Measurements from ENCODE around the gene KRT13.
A peak's percentile ranks its signal among the peaks of the same experiment; 100 is the strongest.
"Not testable (repeated sequence)": the region's sequence is repeated elsewhere in the genome, so short reads cannot be mapped to it uniquely, and the experiment has no call there.

The KRT13 gene

GRCh38 chr17:41505007-41505808 lies at the start of gene KRT13:
KRT13 (minus strand) TSS chr17:41505612; CDS start chr17:41505550, 62 bp downstream.
- FAIRE-seq = no peak

GRCh38 chr17:41553987-41554680 lies 48.7 kb upstream of the KRT13 start:
- no peak for FAIRE-seq

GRCh38 chr17:41553176-41553575 lies 47.8 kb upstream of the KRT13 start:
- FAIRE-seq = no peak

- no peak for FAIRE-seq
Measured at GRCh38 chr17:41552455-41552854, 47.0 kb upstream of the KRT13 start.

GRCh38 chr17:41551365-41551764 lies 46.0 kb upstream of the KRT13 start:
- FAIRE-seq = no peak

GRCh38 chr17:41549596-41550039 lies 44.2 kb upstream of the KRT13 start:
- no peak for FAIRE-seq

GRCh38 chr17:41548844-41549595 lies 43.6 kb upstream of the KRT13 start:
- FAIRE-seq = peak; percentile 96

- no peak for FAIRE-seq
Measured at GRCh38 chr17:41547921-41548843, 42.8 kb upstream of the KRT13 start.

- FAIRE-seq = no peak
Measured at GRCh38 chr17:41547378-41547841, 42.0 kb upstream of the KRT13 start.

GRCh38 chr17:41546819-41547218 lies 41.4 kb upstream of the KRT13 start:
- no peak for FAIRE-seq

GRCh38 chr17:41545829-41546410 lies 40.5 kb upstream of the KRT13 start:
- FAIRE-seq = no peak

- no peak for FAIRE-seq
Measured at GRCh38 chr17:41544935-41545334, 39.5 kb upstream of the KRT13 start.

- no peak for FAIRE-seq
Measured at GRCh38 chr17:41544491-41544892, 39.1 kb upstream of the KRT13 start.

GRCh38 chr17:41542786-41543185 lies 37.4 kb upstream of the KRT13 start:
- not testable (repeated sequence) for FAIRE-seq

- FAIRE-seq = no peak
Measured at GRCh38 chr17:41542357-41542756, 36.9 kb upstream of the KRT13 start.

GRCh38 chr17:41540921-41541625 lies 35.7 kb upstream of the KRT13 start:
- no peak for FAIRE-seq

GRCh38 chr17:41539979-41540701 lies 34.7 kb upstream of the KRT13 start:
- FAIRE-seq = no peak

- no peak for FAIRE-seq
Measured at GRCh38 chr17:41539071-41539492, 33.7 kb upstream of the KRT13 start.

- no peak for FAIRE-seq
Measured at GRCh38 chr17:41538565-41538991, 33.2 kb upstream of the KRT13 start.

- no peak for FAIRE-seq
Measured at GRCh38 chr17:41537990-41538389, 32.6 kb upstream of the KRT13 start.

Measured in islet of Langerhans (tissue), 1 donor.